Vagina (tissue), 2 donors: ENCODE results near the gene STRA6. TPM values are rescaled to one million over a fixed set of nuclear protein-coding genes. Genes with fewer than 3 reads are reported as not detected.

Experiments used
- DNase-seq, 2 donors: peaks; one replicate each; pipeline ENCODE4 v3.0.0-alpha.2; 2017; ENCODE audit errors: extremely low spot score in 2 of 2
- H3K27ac ChIP-seq: fragments of 200-600 bp; sonication (generic); one replicate; pipeline ENCODE4 v1.5.1; 2019
- H3K27me3 ChIP-seq: fragments of 200-600 bp; sonication (generic); one replicate; pipeline ENCODE4 v1.5.1; 2019
- H3K36me3 ChIP-seq, 2 donors: fragments of 200-600 bp; sonication (generic); one replicate each; pipeline ENCODE4 v1.5.1; 2017 to 2019
- H3K4me1 ChIP-seq: fragments of 200-600 bp; sonication (generic); one replicate; pipeline ENCODE4 v1.5.1; 2019
- H3K4me3 ChIP-seq, 2 donors: fragments of 200-600 bp; sonication (generic); 1 replicate in 1 of 2; 2 replicates in 1 of 2; pipeline ENCODE4 v1.5.1; 2016 to 2019
- H3K9me3 ChIP-seq: fragments of 200-600 bp; sonication (generic); one replicate; pipeline ENCODE4 v1.5.1; 2019
- CTCF ChIP-seq, 3 experiments: fragments of 450-650 bp in 2 of 3; fragments of 200-600 bp in 1 of 3; sonication (generic) in 1 of 3; IDR thresholded peaks; one replicate each; pipeline ENCODE4 v1.5.1; 2017 to 2019; ENCODE audit warnings: antibody characterized with exemption in 3 of 3, mild to moderate bottlenecking in 2 of 3, moderate library complexity in 2 of 3
- POLR2A ChIP-seq, 2 donors: fragments of 450-650 bp; IDR thresholded peaks; one replicate each; pipeline ENCODE4 v1.6.1; 2017; ENCODE audit warnings: antibody characterized with exemption in 2 of 2, mild to moderate bottlenecking in 2 of 2, moderate library complexity in 2 of 2
- POLR2AphosphoS5 ChIP-seq, 2 donors: sonication (generic); formaldehyde crosslinking; IDR thresholded peaks; one replicate each; pipeline ENCODE4 v1.9.0; 2017; ENCODE audit warnings: antibody characterized with exemption in 2 of 2, mild to moderate bottlenecking in 2 of 2, low read depth in 1 of 2; ENCODE audit not compliant: insufficient read depth in 1 of 2
- intact Hi-C: fragments of 100-400 bp; cut with DNase I; formaldehyde crosslinking; loops from one replicate; pipeline ENCODE4 v1.15.1; 2023
- total RNA-seq: library from RNA; depleted of rRNA; stranded (reverse); fragments of >200 nt; gene quantifications from one replicate; pipeline ENCODE4 v1.2.3, GENCODE V29; 2016

STRA6 gene
- total RNA-seq, 1 donor from 2014 or later: 0.98 TPM

- Histone ChIP-seq H3K4me3 (no peak overlapping the region), H3K27ac (no peak overlapping the region), H3K36me3 (no peaks in the 10 kb centered on the region), H3K9me3 (no peaks in the 10 kb centered on the region), H3K4me1 (no peaks in the 10 kb centered on the region), H3K27me3 (no peaks in the 10 kb centered on the region)
- no peak for DNase-seq
- TF ChIP-seq CTCF (IDR thresholded peaks at IDR 0.05) (no peak), POLR2AphosphoS5 (IDR thresholded peaks at IDR 0.05; ENCODE audit: insufficient read depth in 1 of 2, low read depth in 1 of 2) (no peak), POLR2A (IDR thresholded peaks at IDR 0.05) (no peak)
- intact Hi-C loops: no loop called here
These were observed 42.8 kb downstream of the STRA6 start for GRCh38 chr15:74159773-74160172.

- no peaks in the 10 kb centered on the region for H3K36me3 ChIP-seq
- intact Hi-C loops: no loop called here
- TF ChIP-seq POLR2A (IDR thresholded peaks at IDR 0.05) (no peak), POLR2AphosphoS5 (IDR thresholded peaks at IDR 0.05; ENCODE audit: insufficient read depth in 1 of 2, low read depth in 1 of 2) (no peak), CTCF (IDR thresholded peaks at IDR 0.05) (no peak)
- H3K4me3 ChIP-seq: no peak overlapping the region
- H3K27ac ChIP-seq: no peak overlapping the region
- no peaks in the 10 kb centered on the region for H3K9me3 ChIP-seq
- H3K27me3 ChIP-seq: no peaks in the 10 kb centered on the region
- DNase-seq: no peak
- H3K4me1 ChIP-seq: no peaks in the 10 kb centered on the region
These were observed 43.5 kb downstream of the STRA6 start for GRCh38 chr15:74158855-74159650.

- TF ChIP-seq POLR2AphosphoS5 (IDR thresholded peaks at IDR 0.05; ENCODE audit: insufficient read depth in 1 of 2, low read depth in 1 of 2) (no peak), CTCF (IDR thresholded peaks at IDR 0.05) (no peak), POLR2A (IDR thresholded peaks at IDR 0.05) (no peak)
- intact Hi-C loops: no loop called here
- Histone ChIP-seq H3K36me3 (no peaks in the 10 kb centered on the region), H3K4me1 (no peaks in the 10 kb centered on the region), H3K9me3 (no peaks in the 10 kb centered on the region), H3K4me3 (no peak overlapping the region), H3K27ac (no peak overlapping the region), H3K27me3 (no peaks in the 10 kb centered on the region)
- no peak for DNase-seq
These were observed 44.4 kb downstream of the STRA6 start for GRCh38 chr15:74157868-74158827.

- Histone ChIP-seq H3K4me3 (no peak overlapping the region), H3K4me1 (no peaks in the 10 kb centered on the region), H3K27ac (no peak overlapping the region), H3K36me3 (no peaks in the 10 kb centered on the region), H3K27me3 (no peaks in the 10 kb centered on the region), H3K9me3 (no peaks in the 10 kb centered on the region)
- intact Hi-C loops: no loop called here
- no peak for DNase-seq
- TF ChIP-seq CTCF (IDR thresholded peaks at IDR 0.05) (no peak), POLR2AphosphoS5 (IDR thresholded peaks at IDR 0.05; ENCODE audit: insufficient read depth in 1 of 2, low read depth in 1 of 2) (no peak), POLR2A (IDR thresholded peaks at IDR 0.05) (no peak)
These were observed 45.7 kb downstream of the STRA6 start for GRCh38 chr15:74156678-74157411.
